DOHH2 (cell line): ENCODE measurements around the gene DGKA.
A peak's percentile ranks its signal among the peaks of the same experiment; 100 is the strongest.

Source experiments
- H3F3A ChIP-seq: fragments of 200-600 bp; sonication (generic), shearing (Covaris generic); 2 replicates; pipeline ENCODE4 v1.6.0; 2016; ENCODE audit warnings: antibody characterized with exemption, mild to moderate bottlenecking; ENCODE audit not compliant: control insufficient read depth, insufficient read depth
- H3K27ac ChIP-seq: fragments of 200-600 bp; sonication (generic); 2 replicates; pipeline ENCODE4 v1.5.1; 2014; ENCODE audit warnings: low read depth, mild to moderate bottlenecking, low read length, moderate library complexity
- H3K27me3 ChIP-seq: fragments of 200-600 bp; sonication (generic); 2 replicates; pipeline ENCODE4 v1.6.1; 2014; ENCODE audit warnings: mild to moderate bottlenecking, low read length, mixed read lengths; ENCODE audit not compliant: control insufficient read depth
- H3K36me3 ChIP-seq: fragments of 200-600 bp; sonication (generic); 2 replicates; pipeline ENCODE4 v1.6.1; 2014; ENCODE audit warnings: mild to moderate bottlenecking, low read length, moderate library complexity, mixed read lengths; ENCODE audit not compliant: control insufficient read depth
- H3K4me1 ChIP-seq: fragments of 200-600 bp; sonication (generic); 2 replicates; pipeline ENCODE4 v1.6.1; 2014; ENCODE audit warnings: mild to moderate bottlenecking, low read length, mixed read lengths; ENCODE audit not compliant: control insufficient read depth
- H3K4me2 ChIP-seq: fragments of 200-600 bp; sonication (generic); 2 replicates; pipeline ENCODE4 v1.6.0; 2014; ENCODE audit warnings: mild to moderate bottlenecking, low read length, moderate library complexity
- H3K4me3 ChIP-seq: fragments of 200-600 bp; sonication (generic); 2 replicates; pipeline ENCODE4 v1.5.1; 2014; ENCODE audit warnings: mild to moderate bottlenecking, low read length, mixed read lengths
- H3K79me2 ChIP-seq: fragments of 200-600 bp; sonication (generic); 2 replicates; pipeline ENCODE4 v1.6.1; 2014; ENCODE audit warnings: mild to moderate bottlenecking, low read length, mixed read lengths; ENCODE audit not compliant: control insufficient read depth
- H3K9me2 ChIP-seq: fragments of 200-600 bp; sonication (generic); replicated peaks from 2 replicates; pipeline ENCODE4 v1.6.1; 2014; ENCODE audit warnings: mild to moderate bottlenecking, low read length, mixed read lengths; ENCODE audit not compliant: control insufficient read depth
- H3K9me3 ChIP-seq: fragments of 200-600 bp; sonication (generic); 2 replicates; pipeline ENCODE4 v1.6.1; 2014; ENCODE audit warnings: antibody characterized with exemption, low read length, mixed read lengths; ENCODE audit not compliant: control insufficient read depth, insufficient read depth
- H4K20me1 ChIP-seq: fragments of 200-600 bp; sonication (generic); 2 replicates; pipeline ENCODE4 v1.6.0; 2014; ENCODE audit warnings: low read depth, mild to moderate bottlenecking, antibody characterized with exemption, low read length, moderate library complexity; ENCODE audit not compliant: control insufficient read depth, insufficient read depth
- EZH2phosphoT487 ChIP-seq: fragments of 200-600 bp; sonication (generic); IDR thresholded peaks from 2 replicates; pipeline ENCODE4 v1.6.1; 2017; ENCODE audit warnings: borderline replicate concordance, mild to moderate bottlenecking, antibody characterized with exemption, low read length, moderate library complexity, mixed read lengths
- TF ChIP-seq, protein P1 (sequence below): fragments of 200-600 bp; sonication (generic); IDR thresholded peaks from one replicate; pipeline ENCODE4 v1.5.1; 2014; ENCODE audit warnings: antibody characterized with exemption, mild to moderate bottlenecking, low read depth, low read length; ENCODE audit not compliant: poor library complexity, severe bottlenecking

DGKA gene

DNA sequence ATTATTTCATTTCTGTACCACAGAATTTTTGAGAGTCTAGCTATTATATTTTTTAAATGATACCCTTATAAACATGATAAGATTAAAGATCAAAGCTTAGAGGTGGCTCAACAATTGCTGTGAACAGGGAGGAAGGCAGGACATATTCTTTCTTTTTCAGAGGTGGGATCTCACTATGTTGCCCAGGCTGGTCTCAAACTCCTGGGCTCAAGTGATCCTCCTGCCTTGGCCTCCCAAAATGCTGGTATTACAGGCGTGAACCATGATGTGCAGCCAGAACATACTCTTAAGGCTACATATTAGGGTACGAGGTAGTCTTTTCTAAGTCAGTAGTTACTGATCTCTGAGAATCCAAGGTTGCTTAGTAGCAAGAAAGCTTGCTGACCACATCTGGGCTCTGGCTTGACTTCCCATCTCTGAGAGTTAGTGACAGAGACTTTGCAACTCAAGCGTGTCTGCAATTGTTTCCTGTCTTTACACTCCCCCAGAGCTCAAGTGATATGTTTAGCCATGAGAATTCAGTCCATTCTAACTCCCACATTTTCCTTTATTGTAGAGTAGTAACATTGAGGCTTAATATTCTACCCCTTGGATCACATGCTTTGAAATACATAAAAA lies 51.5 kb downstream of the DGKA start:
- Histone ChIP-seq H3K79me2 (peaks cover 11% of the 10 kb centered on the region), H3K36me3 (peaks cover 22% of the 10 kb centered on the region), H3K4me1 (peaks cover 29% of the 10 kb centered on the region), H3K27ac (peak overlapping the region; percentile 62), H3F3A (peaks cover 17% of the 10 kb centered on the region), H3K9me3 (no peaks in the 10 kb centered on the region), H3K4me2 (peak overlapping the region; percentile 75), H3K9me2 (no peaks in the 10 kb centered on the region), H3K4me3 (peak overlapping the region; percentile 36), H4K20me1 (no peaks in the 10 kb centered on the region), H3K27me3 (no peaks in the 10 kb centered on the region)
- TF ChIP-seq, protein P1, sequence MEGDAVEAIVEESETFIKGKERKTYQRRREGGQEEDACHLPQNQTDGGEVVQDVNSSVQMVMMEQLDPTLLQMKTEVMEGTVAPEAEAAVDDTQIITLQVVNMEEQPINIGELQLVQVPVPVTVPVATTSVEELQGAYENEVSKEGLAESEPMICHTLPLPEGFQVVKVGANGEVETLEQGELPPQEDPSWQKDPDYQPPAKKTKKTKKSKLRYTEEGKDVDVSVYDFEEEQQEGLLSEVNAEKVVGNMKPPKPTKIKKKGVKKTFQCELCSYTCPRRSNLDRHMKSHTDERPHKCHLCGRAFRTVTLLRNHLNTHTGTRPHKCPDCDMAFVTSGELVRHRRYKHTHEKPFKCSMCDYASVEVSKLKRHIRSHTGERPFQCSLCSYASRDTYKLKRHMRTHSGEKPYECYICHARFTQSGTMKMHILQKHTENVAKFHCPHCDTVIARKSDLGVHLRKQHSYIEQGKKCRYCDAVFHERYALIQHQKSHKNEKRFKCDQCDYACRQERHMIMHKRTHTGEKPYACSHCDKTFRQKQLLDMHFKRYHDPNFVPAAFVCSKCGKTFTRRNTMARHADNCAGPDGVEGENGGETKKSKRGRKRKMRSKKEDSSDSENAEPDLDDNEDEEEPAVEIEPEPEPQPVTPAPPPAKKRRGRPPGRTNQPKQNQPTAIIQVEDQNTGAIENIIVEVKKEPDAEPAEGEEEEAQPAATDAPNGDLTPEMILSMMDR = no peak
- no peak for TF ChIP-seq EZH2phosphoT487

DNA sequence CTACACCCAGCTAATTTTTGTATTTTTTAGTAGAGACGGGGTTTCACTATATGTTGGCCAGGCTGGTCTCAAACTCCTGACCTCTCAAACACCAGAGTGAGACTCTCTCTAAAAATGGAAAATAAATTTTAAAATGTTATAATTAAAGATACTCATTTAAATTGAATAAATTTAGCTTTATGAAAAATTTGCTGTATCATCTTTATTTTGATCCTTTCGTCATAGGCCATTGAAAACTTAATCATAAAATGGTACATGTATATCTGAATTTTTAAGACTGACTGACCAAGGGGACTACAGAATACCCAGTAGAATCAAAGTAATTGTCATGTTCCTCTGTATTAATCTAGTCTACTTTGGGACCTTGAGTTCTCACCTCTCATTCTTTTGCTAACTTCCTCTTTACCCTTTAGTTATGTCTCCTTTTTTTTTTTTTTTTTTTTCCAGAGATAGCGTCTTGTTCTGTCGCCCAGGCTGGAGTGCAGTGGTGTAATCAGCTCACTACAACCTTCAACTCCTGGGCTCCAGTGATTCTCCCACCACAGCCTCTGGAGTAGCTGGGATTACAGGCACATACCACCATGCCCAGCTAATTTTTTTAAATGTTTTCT lies 52.4 kb downstream of the DGKA start:
- peaks cover 22% of the 10 kb centered on the region for H3K36me3 ChIP-seq
- H3F3A ChIP-seq = peaks cover 17% of the 10 kb centered on the region
- H3K9me3 ChIP-seq = no peaks in the 10 kb centered on the region
- no peaks in the 10 kb centered on the region for H4K20me1 ChIP-seq
- H3K9me2 ChIP-seq = no peaks in the 10 kb centered on the region
- H3K27ac ChIP-seq = peak overlapping the region; percentile 62
- no peaks in the 10 kb centered on the region for H3K27me3 ChIP-seq
- TF ChIP-seq, protein P1 = no peak
- no peak for TF ChIP-seq EZH2phosphoT487
- peak overlapping the region; percentile 36 for H3K4me3 ChIP-seq
- H3K4me2 ChIP-seq = peak overlapping the region; percentile 75
- H3K79me2 ChIP-seq = 0 out of 2 replicates have a peak, but pooled peaks cover 6% of the 10 kb centered on the region
- H3K4me1 ChIP-seq = peaks cover 29% of the 10 kb centered on the region

DNA sequence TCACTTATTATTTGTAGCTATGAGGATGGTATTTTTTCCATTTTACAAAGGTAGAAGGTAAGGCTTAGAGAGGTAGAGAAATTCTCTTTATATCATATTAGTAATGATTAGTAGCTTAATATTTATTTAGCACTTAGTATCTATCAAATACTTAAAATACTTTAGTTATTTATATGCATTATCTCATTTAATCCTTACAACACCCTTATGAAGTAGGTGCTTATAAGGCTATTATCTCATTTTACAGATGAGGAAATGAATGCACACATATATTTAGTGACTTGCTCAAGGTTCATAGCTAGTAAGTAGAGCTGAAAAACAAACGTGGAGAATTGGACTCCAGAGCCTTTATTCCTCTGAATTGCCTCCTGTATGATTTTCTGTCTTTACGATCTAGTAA lies 53.9 kb downstream of the DGKA start:
- Histone ChIP-seq H3K4me2 (no peak overlapping the region), H3K9me3 (no peaks in the 10 kb centered on the region), H3K4me1 (peaks cover 29% of the 10 kb centered on the region), H3K27me3 (no peaks in the 10 kb centered on the region), H4K20me1 (no peaks in the 10 kb centered on the region), H3F3A (peaks cover 17% of the 10 kb centered on the region), H3K36me3 (peaks cover 28% of the 10 kb centered on the region), H3K9me2 (no peaks in the 10 kb centered on the region), H3K79me2 (0 out of 2 replicates have a peak, but pooled peaks cover 6% of the 10 kb centered on the region), H3K4me3 (no peak overlapping the region), H3K27ac (no peak overlapping the region)
- TF ChIP-seq EZH2phosphoT487 = no peak
- TF ChIP-seq, protein P1 = no peak
